NCI-H82 (cell line): Measurements from ENCODE around the gene SMNDC1.
"Not testable (repeated sequence)": the region's sequence is repeated elsewhere in the genome, so short reads cannot be mapped to it uniquely, and the experiment has no call there.

ENCODE experiments used
- DNase-seq: peaks from one replicate; lab custom pipeline; 2025; lab: John Stamatoyannopoulos, UW

SMNDC1 gene

DNA sequence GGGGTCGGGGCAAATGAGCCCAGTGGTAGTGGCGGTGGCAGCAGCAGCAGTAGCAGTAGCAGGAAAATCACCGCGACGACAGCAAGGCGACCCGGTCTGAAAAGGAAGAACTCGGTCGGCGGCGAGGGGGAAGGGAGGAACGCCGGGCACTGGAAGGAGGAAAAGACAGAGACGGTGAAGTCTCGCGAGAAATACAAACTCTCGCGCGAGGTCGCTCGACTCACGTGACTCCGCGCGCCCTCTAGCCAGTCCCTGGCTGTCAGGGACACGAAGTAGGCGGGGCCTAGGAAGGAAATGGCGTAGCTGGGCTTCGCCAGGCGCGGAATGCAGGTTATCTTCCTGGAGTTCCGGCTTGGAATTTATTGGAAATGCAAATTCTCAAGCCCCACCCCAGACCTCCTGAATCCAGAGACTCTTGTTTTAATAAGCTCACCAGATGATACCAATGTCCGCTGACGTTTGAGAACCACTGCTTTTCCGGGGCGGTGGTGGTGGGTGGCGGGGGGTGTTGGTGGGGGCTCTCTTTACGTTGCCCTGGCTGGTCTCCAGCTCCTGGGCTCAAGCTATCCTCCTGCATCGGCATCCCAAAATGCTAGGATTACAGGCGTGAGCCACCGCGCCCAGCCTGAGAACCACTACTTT, at the start of gene SMNDC1:
Gene SMNDC1, minus strand, starts transcription at position 141 of the 642 bp plus-strand sequence. CDS start 1,333 bp downstream, outside the sequence.
- DNase-seq, result peak; percentile 99

DNA sequence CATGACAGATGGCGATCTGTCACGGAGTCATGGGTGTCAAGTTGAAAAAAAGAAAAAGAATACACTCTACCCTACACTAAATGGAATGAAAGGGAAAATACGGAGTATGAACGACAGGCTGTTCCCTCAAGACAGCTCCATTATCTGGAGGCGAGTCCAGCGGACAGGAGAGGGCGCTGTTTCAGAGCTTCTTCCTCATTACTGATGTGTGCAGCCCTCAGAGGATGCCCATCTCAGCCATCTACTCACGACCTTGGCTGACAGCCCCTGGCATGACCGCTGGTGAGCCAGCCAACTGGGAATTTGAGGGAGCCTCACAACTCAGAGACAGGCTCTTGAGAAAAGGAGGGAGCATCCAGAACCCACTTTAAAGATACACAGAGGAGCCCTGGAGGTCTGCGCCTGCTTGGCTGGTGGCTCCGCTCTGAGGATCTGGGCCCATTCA, 49.6 kb upstream of the SMNDC1 start:
- DNase-seq, result peak; percentile 87

DNA sequence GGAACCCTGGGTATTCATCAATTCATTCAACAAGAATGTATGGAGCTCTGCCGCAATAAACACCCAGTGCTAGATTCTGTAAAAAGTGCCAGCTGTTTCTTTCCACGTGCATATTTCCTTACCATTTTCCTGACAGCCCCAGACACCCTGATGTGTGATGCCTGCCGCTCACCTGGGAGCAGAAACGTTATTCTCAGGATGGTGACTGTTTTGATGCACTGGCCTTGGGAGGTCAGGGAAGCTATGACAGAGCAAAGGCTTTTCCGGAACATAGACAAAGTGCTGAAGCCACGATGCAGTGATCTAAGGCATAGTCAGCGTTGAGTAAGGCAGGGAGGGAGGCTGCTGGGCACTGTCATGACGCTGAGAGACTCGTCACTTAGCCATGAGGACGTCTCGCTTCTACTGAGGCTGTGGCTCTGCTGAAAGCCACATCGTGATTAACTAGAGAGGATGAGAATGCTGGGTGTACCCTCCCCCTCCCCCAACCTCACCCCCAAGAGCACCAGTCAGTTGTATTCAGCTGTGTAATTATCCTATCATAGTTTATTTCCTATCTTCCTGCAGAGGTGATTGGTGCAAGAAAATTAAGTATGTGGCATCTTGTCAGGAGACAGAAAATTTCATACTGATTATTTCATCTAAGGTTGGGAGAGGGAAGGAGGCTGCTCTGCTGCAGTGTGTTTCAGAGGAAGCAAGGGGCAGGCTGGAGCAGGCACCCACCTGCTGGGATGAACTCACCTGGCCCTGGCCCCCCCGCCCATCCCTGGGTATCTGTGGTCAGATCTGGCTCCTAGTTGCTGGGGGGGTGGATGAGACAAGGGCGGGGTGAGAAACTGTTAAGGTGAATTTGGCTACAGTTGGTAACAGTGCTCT, 48.8 kb upstream of the SMNDC1 start:
- DNase-seq, result peak; percentile 3

DNA sequence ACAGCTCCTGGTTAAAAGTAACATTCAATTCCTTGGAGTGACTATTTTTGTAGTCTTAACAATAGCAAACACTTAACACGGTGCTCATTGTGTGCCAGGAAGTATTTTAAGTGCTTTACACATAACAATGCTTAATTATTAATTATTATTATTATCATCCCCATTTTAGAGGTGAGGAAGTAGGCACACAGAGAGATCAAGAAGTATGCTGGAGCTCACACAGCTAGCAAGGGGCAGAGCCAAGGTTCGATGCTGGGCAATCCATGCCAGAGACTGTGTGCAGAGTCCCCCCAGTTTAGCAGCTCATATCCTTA, 48.2 kb upstream of the SMNDC1 start:
- DNase-seq, result no peak

DNA sequence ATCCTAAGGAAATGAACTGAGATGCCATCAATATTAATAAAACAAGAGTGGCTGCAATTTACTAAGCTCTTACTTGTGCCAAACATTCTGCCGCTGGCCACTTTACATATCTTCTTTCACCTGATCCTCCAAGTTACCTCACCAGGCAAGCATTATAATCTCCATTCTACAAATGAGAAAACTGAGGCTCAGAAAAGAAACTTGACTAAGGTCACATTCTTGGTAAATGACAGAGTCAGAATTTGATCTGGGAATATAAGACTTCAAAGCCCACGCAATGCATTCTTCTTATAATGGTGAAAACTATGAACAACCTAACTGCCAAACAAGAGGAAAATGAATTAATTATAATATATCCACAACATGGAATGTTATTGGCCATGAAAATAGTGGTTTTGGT, 46.1 kb upstream of the SMNDC1 start:
- DNase-seq, result no peak

DNA sequence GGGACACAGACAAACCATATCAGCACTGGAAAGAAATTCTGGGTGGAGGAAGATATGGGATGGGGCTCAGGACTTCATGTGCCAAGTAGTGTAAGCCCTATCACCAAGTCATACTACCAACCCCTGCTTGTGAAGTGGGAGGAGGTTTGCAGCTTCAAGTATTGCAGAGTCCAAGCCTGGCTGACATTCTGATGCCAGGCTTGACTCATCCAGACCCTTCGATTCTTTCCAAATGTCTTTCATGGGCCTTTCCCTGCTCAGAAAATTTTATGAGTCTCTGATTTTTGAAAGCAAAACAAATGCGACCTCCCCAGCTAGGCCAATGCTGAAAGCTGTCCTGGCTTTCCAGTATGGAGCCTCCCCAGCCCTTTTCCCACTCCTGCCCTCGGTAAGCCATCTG, 45.1 kb upstream of the SMNDC1 start:
- no peak for DNase-seq

DNA sequence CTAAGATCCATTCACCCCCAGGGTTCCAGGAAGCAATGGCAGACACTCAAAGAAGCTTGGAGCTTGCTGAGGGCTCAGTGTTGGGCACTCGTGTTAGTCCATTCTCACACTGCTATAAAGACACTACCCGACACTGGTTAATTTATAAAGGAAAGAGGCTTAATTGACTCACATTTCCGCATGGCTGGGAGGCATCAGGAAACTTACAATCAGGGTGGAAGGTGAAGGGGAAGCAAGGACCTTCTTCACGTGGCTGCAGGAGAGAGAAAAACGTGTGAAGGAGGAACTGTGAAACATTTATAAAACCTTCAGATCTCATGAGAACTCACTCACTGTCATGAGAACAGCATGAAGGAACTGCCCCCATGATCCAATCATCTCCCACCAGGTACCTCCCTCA, 44.7 kb upstream of the SMNDC1 start:
- no peak for DNase-seq

DNA sequence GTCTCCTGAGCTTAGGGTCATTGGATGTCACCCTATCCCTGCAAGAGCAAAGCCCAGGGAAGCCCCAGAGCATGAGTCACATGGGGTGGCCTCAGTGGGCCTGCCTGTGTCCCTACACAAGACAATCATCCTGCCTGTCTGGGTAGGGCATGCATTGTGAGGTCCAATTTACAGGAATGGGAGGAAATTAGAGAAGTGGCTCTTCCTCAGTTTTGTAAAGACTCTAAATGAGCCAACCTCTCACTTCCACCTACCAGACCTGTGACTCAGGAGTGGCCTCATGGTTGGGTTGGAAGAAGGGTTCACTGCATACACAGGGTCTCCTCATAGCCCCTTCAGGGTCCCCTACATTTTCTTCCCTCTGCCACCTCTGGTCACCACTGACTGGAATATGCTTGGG, 43.6 kb upstream of the SMNDC1 start:
- no peak for DNase-seq

DNA sequence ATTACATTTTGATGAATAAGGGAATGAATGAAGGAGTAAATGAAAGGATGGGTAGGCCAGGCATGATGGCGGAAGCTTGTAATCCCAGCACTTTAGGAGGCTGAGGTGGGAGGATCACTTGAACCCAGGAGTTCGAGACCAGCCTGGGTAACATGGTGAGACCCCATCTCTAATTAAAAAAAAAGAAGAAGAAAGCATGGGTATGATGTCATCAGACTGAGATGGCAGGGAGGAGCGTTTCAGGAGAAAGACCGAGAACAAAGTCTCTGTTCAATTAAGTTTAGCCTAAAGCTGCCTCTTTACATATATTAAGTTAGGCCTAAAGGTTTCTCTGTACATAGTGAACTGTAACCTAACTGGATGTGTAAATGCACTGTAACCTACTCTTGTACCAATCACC, 42.2 kb upstream of the SMNDC1 start:
- no peak for DNase-seq

DNA sequence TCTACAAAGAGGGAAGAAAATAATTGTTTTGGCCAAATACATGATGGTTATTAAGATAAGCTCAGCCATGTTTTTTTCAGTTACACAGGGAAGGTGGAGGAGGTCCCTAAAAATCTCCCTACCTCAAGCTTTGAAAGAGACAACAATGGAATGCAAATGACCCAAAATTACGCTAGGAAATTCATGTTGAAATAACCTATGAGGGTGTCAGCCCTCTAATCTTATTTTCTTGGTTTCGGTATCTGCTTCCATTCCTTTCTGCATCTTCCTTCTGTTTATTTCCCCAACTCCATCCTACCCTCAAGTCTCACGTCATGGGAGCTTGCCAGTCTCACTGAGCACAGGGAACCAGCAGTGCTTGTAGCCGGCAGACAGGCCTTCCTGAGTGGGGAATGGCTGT, 40.6 kb upstream of the SMNDC1 start:
- no peak for DNase-seq

DNA sequence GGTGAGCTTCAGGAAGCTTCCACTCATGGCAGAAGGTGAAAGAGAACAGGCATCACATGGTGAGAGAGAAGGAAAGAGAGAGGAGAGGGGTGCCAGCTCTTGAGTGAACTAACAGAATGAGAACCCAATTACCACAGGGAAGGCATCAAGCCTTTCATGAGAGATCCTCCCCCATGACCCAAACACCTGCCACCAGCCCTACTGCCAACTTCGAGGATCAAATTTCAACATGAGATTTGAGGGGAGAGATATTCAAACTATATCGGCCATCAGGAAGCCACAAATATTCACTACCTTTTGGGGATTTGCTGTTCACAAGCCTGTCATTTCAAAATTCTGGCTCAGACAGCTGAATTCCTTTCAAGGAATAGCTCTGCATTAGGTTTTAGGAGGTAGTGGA, 39.9 kb upstream of the SMNDC1 start:
- no peak for DNase-seq

DNA sequence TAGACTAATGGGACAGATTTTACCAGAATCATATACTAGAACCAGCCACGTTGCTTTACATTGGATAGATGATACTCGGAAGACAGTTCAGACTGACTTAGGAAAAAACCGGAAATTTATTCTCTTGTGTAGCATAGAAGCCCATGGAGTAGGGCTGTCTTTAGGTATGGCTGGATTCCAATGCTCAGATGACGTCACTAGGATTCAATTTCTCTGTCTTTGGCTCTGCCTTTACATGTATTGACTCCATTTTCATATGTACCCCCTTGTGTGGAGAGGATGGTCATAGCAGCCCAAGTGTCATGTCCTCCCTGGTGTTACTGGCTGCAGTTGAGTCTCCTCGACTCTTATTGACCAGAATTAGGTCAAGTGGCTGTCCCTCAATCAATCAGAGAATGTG, 39.2 kb upstream of the SMNDC1 start:
- no peak for DNase-seq

DNA sequence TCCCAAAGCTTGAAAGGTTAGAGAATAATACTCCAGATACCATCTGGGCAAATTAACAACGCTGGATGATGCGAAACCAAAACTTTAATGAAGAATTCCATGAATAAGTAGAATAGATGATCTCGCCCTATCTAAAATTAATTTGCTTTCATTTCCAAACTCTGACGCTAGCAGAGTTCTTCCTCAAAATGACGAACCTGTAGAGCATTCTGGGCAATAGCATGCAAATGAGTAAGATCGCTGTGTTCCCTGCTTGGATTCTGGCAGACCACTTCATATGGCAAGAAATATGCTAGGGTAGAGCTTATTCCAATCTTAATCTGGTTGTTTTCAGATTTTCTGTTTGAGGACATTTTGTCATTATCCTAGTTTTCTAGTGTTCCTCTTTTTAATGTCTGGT, 36.1 kb upstream of the SMNDC1 start:
- no peak for DNase-seq

DNA sequence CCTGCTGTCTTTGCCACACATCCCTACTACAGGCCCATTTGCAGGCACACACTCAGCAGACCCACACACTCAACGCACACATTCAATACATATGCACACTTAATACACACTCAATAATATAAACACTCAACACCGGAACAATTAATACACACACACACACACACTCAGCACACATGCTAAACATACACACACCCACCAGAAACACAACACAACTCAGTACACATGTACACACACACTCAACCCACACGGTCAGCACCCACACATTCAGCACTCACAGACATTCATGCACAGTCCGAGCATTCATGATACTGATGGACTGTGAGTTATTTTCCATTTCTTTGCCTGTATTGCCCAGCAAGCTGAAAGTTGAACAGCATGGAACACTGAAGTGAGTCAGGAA, 35.4 kb upstream of the SMNDC1 start:
- DNase-seq, result no peak

DNA sequence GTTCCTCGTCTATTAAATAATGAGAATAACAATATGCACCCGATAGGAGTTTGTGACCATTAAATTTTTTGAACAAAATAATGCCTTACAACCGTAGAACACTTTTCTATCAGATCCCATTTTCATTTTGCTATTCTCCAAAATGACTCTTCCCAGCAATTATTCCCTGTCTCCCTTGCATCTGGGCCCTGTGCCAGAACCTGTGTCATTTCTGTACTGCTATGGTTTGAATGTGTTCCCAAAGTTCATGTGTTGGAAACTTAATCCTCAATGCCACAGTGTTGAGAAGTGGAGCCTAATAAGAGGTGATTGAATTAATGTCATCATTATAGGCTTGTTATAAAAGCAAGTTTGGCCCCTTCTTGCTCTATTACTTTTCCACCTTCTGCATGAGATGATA, 33.2 kb upstream of the SMNDC1 start:
- no peak for DNase-seq

DNA sequence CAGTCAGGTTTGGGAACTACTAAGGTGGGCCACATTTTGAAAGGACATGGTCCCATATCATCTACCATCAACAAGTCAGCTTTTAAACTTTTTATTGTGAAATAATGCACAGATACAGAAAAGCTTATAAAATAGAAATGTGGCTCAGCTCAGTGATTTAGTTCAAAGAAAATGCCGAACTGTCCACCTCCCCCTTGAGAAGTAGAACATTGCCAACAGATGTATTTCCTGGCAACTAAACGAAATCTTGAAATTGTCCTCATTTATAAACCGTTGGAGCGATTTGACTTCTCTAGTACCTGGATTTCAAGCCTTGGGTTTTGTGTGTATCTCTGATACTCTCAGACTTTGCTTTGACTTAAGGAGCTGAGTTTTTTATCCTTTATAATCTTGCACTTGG, 32.7 kb upstream of the SMNDC1 start:
- no peak for DNase-seq

DNA sequence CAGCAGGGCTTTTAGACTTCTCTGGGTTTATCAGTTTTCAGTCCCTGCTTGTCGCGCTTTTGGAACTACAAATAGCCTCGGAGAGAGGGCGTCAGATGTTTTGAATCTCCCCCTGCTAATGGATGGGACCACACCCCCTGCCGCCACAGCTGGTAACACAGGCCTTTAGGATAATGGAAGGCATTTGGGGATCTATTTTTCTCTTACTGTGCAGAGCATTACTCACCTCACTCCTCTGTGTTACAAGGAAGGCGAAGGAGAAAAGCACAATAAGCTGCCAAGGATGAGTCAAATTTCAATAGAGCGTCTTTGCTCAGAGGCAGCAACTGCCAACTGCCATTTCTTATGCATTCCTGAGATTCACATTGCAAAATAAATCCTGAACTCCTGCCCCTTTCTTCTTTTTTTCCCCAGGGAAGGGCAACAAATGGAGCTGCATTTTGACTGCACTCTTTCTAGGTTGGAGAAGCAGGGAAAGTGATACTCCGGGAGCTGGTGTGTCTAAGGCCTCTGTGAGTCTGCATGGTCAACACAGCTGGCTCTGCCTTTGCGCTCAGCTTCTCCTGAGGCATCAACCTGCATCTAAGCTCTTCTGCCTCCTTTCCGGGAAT, 31.5 kb upstream of the SMNDC1 start:
- peak; percentile 35 for DNase-seq

DNA sequence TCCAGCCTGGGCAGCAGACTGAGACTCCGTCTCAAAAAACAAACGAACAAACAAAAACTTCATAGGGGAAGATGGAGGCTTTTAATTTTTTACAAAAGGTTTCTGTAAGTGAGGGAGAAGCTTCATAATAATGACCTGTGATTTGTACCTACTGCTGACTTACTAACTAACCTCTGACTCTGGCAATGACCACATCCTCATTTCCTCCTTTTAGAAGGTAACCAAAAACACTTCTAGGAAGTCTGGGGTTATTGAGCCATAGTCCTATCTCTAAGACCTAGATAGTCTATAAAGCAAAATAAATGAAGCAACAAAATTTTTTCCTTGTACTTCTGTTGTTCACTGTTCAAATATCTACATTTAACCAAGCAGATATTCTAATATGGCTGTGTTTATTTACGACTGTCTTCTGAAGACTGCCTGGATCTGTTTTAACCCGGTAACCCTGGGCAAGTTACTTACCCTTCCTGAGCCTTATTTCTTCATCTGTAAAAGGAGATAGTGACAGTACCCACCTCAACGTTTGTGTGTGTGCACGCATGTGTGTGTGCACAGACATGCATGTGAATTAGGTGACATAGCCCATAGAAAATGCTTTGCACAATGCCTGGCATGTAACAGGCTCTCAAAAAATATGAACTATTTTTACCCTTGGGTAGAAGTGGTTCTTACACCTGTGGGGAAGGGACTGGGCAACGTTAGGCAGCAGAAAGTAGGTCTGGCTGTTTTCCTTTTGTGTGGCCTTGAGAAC, 30.8 kb upstream of the SMNDC1 start:
- no peak for DNase-seq

DNA sequence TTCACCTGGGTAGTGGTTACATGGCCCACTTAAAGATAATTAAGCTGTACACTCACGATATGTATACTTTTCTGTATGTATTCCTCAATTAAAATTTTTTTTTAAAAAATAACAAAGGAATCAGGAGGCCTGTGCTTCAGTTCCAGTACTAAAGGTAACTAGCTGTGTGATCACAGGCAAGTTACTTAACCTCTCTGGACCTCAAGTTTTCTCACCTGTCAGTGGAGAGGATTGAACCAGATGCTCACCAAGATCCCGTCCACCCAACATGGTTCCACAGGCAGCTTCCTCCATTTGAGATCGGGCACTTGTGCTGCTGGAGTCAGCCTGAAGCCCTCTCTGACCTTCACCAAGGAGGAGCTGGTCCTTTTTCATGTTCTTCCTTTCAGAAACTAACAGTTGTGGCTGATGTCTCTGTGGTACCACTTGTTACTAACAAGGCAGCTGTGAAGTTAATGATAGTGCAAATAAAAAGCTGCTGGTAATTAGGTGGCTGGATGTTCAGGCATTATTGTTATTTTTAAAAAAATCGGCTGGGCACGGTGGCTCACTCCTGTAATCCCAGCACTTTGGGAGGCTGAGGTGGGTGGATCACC, 29.4 kb upstream of the SMNDC1 start:
- DNase-seq, result no peak

DNA sequence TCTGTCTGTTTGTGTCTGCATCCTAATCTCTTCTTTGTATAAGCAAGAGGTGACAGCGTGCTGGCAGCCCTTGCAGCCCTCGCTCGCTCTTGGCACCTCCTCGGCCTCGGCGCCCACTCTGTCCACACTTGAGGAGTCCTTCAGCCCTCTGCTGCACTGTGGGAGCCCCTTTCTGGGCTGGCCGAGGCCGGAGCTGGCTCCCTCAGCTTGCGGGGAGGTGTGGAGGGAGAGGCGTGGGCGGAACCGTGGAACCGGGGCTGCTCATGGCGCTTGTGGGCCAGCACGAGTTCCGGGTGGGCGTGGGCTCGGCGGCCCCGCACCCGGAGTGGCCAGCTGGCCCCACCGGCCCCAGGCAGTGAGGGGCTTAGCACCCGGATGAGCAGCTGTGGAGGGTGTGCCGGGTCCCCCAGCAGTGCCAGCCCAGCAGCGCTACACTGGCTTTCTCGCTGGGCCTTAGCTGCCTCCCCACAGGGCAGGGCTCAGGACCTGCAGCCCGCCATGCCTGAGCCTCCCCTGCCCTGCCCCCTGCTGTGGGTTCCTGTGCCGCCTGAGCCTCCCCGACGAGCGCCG, 26.6 kb upstream of the SMNDC1 start:
- DNase-seq, result not testable (repeated sequence)

DNA sequence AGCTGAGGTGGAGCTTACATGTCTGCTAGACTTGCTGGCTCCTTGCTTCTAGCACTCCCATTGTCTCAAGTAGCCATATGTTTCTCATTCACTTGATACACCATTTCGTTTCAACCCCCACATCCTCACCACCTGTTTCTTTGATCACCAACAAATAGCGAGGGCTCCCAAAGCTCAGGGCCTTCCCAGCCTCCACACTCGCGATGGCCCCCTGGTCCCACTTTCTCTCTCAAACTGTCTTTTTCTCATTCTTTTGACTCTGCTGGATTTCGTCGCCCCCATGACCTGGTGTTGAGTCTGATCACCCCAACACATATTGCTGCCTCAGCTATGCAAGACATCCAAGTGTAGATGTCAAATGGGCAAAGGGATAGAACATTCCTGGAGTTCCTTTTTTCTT, 26.0 kb upstream of the SMNDC1 start:
- no peak for DNase-seq
